ENCODE results near the gene PER1. TPM values are rescaled to one million over a fixed set of nuclear protein-coding genes. Genes with fewer than 3 reads are reported as not detected.

Gene PER1
- total RNA-seq, 1 donor from 2014 or later, result 215 TPM

- intact Hi-C loops (cut with DNase I), result no loop called here
- DNase-seq (ENCODE audit: extremely low spot score in 2 of 2), result no peak
Measured at GRCh38 chr17:8189041-8189710, 37.0 kb upstream of the PER1 start.

GRCh38 chr17:8188263-8188839, 36.1 kb upstream of the PER1 start:
- no peak for DNase-seq (ENCODE audit: extremely low spot score in 2 of 2)
- peaks cover 49% of the 10 kb centered on the region for H3K4me1 ChIP-seq
- peak overlapping the region; percentile 100 for H3K27ac ChIP-seq
- H3K36me3 ChIP-seq, result no peaks in the 10 kb centered on the region
- H3K4me3 ChIP-seq, result peak overlapping the region; percentile 77 to 86
- intact Hi-C loops (cut with DNase I), result no loop called here
- no peak for TF ChIP-seq POLR2A (IDR thresholded peaks at IDR 0.05)
- TF ChIP-seq POLR2AphosphoS5 (IDR thresholded peaks at IDR 0.05; ENCODE audit: insufficient read depth in 1 of 2, low read depth in 1 of 2), result no peak
- TF ChIP-seq, protein P1, sequence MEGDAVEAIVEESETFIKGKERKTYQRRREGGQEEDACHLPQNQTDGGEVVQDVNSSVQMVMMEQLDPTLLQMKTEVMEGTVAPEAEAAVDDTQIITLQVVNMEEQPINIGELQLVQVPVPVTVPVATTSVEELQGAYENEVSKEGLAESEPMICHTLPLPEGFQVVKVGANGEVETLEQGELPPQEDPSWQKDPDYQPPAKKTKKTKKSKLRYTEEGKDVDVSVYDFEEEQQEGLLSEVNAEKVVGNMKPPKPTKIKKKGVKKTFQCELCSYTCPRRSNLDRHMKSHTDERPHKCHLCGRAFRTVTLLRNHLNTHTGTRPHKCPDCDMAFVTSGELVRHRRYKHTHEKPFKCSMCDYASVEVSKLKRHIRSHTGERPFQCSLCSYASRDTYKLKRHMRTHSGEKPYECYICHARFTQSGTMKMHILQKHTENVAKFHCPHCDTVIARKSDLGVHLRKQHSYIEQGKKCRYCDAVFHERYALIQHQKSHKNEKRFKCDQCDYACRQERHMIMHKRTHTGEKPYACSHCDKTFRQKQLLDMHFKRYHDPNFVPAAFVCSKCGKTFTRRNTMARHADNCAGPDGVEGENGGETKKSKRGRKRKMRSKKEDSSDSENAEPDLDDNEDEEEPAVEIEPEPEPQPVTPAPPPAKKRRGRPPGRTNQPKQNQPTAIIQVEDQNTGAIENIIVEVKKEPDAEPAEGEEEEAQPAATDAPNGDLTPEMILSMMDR (IDR thresholded peaks at IDR 0.05), result no peak
- no peaks in the 10 kb centered on the region for H3K9me3 ChIP-seq
- no peaks in the 10 kb centered on the region for H3K27me3 ChIP-seq

More at GRCh38 chr17:8189041-8189710, 37.0 kb upstream of the PER1 start:
- TF ChIP-seq POLR2AphosphoS5 (IDR thresholded peaks at IDR 0.05; ENCODE audit: insufficient read depth in 1 of 2, low read depth in 1 of 2) (no peak), POLR2A (IDR thresholded peaks at IDR 0.05) (no peak)
- TF ChIP-seq, protein P1 (IDR thresholded peaks at IDR 0.05), result no peak
- Histone ChIP-seq H3K36me3 (no peaks in the 10 kb centered on the region), H3K4me1 (peaks cover 49% of the 10 kb centered on the region), H3K27me3 (no peaks in the 10 kb centered on the region), H3K4me3 (peak overlapping the region; percentile 77 to 86), H3K27ac (peak overlapping the region; percentile 100), H3K9me3 (no peaks in the 10 kb centered on the region)

DNA sequence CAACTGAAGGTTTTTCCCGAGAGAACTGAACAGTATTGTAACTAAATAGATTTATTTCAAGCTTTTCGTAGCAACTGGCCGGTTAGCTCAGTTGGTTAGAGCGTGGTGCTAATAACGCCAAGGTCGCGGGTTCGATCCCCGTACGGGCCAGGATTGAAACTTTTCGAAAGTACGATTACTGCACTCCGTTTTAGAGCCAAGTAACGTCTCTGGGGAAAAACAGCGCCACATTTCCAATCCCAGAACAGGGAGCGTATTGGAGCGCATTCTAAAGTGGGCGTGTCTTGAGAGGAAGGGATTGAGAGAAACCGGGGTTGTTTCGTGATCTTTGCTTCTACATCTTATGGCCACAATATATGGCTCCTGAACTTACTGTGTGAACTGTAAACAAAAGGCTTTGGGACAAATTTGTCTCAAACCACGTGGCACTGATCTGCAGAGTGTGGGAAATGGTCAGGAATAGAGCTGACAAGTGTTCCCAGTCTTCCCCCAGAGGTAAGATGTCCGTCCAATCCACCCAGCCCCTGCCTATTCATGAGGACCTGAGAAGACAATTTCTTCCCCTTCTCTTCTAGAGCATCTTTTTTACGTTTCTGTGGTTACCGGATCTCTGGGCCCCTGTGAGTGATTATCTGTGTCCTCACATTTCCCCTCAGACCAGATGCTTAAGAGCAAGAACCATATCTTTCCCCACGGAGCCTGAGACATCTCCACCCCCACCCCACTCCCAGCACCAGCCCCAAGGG, 35.5 kb upstream of the PER1 start:
- no peaks in the 10 kb centered on the region for H3K36me3 ChIP-seq
- no peaks in the 10 kb centered on the region for H3K27me3 ChIP-seq
- peak overlapping the region; percentile 100 for H3K27ac ChIP-seq
- TF ChIP-seq POLR2AphosphoS5 (IDR thresholded peaks at IDR 0.05; ENCODE audit: insufficient read depth in 1 of 2, low read depth in 1 of 2) (peak in 1 of 2 donors; percentile 90), POLR2A (IDR thresholded peaks at IDR 0.05) (no peak)
- peak overlapping the region; percentile 77 to 86 for H3K4me3 ChIP-seq
- intact Hi-C loops (cut with DNase I), result loop anchor here (2.0 kb wide), 3 partner anchors 33 to 67 kb away; partner anchors contain the start of genes CTC1 and PFAS
- no peaks in the 10 kb centered on the region for H3K9me3 ChIP-seq
- DNase-seq (ENCODE audit: extremely low spot score in 2 of 2), result peak in 1 of 2 donors; percentile 98
- H3K4me1 ChIP-seq, result peaks cover 46% of the 10 kb centered on the region

DNA sequence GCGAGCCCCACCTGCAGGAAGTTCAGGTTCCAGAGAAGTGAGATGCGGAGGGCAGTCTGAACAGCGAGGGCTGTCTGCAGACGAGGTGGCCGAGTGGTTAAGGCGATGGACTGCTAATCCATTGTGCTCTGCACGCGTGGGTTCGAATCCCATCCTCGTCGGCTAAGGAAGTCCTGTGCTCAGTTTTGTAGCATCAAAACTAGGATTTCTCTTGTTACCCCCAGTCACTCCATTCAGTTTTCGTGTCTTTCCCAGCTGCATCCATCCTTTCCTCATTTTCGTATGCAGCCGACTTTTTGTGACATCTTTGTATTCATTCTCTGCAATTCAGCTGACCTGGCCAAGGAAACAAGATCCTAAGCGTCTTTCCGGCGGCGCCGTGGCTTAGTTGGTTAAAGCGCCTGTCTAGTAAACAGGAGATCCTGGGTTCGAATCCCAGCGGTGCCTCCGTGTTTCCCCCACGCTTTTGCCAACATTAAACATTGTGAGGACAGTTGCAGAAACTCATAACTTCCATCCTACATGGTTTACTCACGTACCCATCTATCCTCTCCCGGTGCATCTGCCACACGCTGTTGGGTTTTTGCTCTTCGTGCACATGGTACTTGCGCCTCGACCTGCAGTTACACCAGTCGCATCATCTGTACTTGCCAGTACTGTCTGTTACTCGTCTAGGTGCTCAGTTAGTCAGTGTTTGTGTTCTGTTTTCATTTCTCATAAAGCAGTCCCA, 34.7 kb upstream of the PER1 start:
- no peak for TF ChIP-seq POLR2A (IDR thresholded peaks at IDR 0.05)
- TF ChIP-seq, protein P1 (IDR thresholded peaks at IDR 0.05), result peak in 1 of 3 experiments; percentile 29
- Histone ChIP-seq H3K36me3 (no peaks in the 10 kb centered on the region), H3K9me3 (no peaks in the 10 kb centered on the region), H3K4me1 (peaks cover 40% of the 10 kb centered on the region), H3K27ac (peak overlapping the region; percentile 100), H3K27me3 (no peaks in the 10 kb centered on the region), H3K4me3 (peak overlapping the region; percentile 77 to 86)
- peak in 1 of 2 donors; percentile 97 for DNase-seq (ENCODE audit: extremely low spot score in 2 of 2)
- intact Hi-C loops (cut with DNase I), result loop anchor here (2.0 kb wide), 3 partner anchors 34 to 66 kb away; partner anchors contain the start of genes CTC1 and PFAS

DNA sequence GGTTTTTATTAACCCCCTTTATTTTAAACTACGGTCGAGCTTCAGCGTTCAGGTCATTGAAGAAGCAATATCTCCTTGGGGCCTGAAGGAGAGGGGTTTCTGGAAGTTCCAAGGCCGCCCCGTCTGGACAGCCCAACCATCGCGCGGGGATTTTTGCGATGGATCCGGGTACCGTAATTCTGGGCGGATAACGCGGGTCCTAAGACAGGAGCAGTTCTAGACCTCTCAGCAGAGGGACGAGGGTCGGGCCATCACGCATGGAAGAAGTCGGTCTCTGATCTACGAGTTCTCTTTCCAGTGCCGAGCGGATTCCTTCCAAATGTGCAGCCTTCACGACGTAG, 34.2 kb upstream of the PER1 start:
- Histone ChIP-seq H3K9me3 (no peaks in the 10 kb centered on the region), H3K36me3 (no peaks in the 10 kb centered on the region), H3K4me1 (peaks cover 34% of the 10 kb centered on the region), H3K4me3 (peak overlapping the region; percentile 77 to 86), H3K27me3 (no peaks in the 10 kb centered on the region), H3K27ac (peak overlapping the region; percentile 100)
- DNase-seq (ENCODE audit: extremely low spot score in 2 of 2), result no peak
- intact Hi-C loops (cut with DNase I), result loop anchor here (2.0 kb wide), 3 partner anchors 34 to 66 kb away; partner anchors contain the start of genes CTC1 and PFAS
- TF ChIP-seq, protein P1 (IDR thresholded peaks at IDR 0.05), result no peak
- TF ChIP-seq POLR2AphosphoS5 (IDR thresholded peaks at IDR 0.05; ENCODE audit: insufficient read depth in 1 of 2, low read depth in 1 of 2) (peak in 1 of 2 donors; percentile 66), POLR2A (IDR thresholded peaks at IDR 0.05) (no peak)

Data from vagina (tissue), 2 donors.